HepG2 (cell line): ENCODE data around the gene HTATIP2. TPM values are rescaled to one million over a fixed set of nuclear protein-coding genes. Genes with fewer than 3 reads are reported as not detected.

Experiments used
- polyA plus RNA-seq, 8 experiments: library from polyadenylated mRNA; depleted of rRNA in 3 of 8; stranded (reverse) in 7 of 8; unstranded in 1 of 8; fragments of >200 nt; fragmentation: Illumina TruSeq in 4 of 8; extraction: Trizol in 4 of 8; gene quantifications; 2 replicates each; pipeline versions ENCODE4 v1.2.1 to v1.2.3, GENCODE V29; 2011 to 2016; ENCODE audit warnings: low read depth in 4 of 8, missing spikeins in 1 of 8, mixed read lengths in 1 of 8; ENCODE audit not compliant: insufficient read depth in 1 of 8
- total RNA-seq, 5 experiments: library from RNA; depleted of rRNA; stranded (reverse); fragments of >200 nt; fragmentation: Illumina TruSeq; extraction: Trizol; gene quantifications; 2 replicates each; pipeline ENCODE4 v1.2.3, GENCODE V29; 2016; ENCODE audit warnings: low read depth in 1 of 5
- TF ChIP-seq, protein P1 (sequence below): sonication (generic); formaldehyde crosslinking; IDR thresholded peaks from one replicate; pipeline ENCODE4 v1.5.1; 2020; ENCODE audit warnings: mild to moderate bottlenecking, missing genetic modification reagents; ENCODE audit errors: not compliant biosample characterization
- TF ChIP-seq, protein P2 (sequence below): sonication (generic); formaldehyde crosslinking; IDR thresholded peaks from 2 replicates; pipeline ENCODE4 v1.4.0; 2020; ENCODE audit warnings: missing genetic modification reagents

The HTATIP2 gene
- total and polyA plus RNA-seq, 2 of the 13 experiments (the other 11 are each of a cell fraction or from before 2014, with no cell fraction given), result not detected

DNA sequence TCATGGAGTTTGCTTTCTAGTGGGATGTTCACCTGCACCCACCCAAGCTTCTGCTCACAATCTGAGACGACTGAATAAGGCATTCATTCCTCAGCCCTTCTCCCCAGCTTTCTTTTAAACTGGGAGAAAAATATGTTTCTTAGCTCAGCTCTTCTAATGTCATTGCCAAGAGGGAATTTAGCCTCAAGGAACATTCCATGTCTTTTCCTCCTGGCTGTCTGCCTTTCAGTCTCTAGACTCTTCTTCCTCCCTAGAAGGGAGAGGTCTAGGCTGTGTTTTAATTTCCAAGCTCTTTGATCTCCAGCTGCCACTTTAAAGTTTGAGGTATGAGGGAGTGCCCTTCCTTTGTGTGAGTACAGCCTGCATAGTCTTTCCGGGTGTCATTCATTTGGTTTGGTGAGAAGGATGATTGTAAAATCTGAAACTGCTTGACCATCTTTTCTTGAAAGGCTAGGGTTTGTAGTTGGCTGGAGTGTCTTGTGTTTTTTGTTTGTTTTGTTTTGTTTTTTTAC, 11.7 kb upstream of the HTATIP2 start (continued):
- TF ChIP-seq, protein P1, sequence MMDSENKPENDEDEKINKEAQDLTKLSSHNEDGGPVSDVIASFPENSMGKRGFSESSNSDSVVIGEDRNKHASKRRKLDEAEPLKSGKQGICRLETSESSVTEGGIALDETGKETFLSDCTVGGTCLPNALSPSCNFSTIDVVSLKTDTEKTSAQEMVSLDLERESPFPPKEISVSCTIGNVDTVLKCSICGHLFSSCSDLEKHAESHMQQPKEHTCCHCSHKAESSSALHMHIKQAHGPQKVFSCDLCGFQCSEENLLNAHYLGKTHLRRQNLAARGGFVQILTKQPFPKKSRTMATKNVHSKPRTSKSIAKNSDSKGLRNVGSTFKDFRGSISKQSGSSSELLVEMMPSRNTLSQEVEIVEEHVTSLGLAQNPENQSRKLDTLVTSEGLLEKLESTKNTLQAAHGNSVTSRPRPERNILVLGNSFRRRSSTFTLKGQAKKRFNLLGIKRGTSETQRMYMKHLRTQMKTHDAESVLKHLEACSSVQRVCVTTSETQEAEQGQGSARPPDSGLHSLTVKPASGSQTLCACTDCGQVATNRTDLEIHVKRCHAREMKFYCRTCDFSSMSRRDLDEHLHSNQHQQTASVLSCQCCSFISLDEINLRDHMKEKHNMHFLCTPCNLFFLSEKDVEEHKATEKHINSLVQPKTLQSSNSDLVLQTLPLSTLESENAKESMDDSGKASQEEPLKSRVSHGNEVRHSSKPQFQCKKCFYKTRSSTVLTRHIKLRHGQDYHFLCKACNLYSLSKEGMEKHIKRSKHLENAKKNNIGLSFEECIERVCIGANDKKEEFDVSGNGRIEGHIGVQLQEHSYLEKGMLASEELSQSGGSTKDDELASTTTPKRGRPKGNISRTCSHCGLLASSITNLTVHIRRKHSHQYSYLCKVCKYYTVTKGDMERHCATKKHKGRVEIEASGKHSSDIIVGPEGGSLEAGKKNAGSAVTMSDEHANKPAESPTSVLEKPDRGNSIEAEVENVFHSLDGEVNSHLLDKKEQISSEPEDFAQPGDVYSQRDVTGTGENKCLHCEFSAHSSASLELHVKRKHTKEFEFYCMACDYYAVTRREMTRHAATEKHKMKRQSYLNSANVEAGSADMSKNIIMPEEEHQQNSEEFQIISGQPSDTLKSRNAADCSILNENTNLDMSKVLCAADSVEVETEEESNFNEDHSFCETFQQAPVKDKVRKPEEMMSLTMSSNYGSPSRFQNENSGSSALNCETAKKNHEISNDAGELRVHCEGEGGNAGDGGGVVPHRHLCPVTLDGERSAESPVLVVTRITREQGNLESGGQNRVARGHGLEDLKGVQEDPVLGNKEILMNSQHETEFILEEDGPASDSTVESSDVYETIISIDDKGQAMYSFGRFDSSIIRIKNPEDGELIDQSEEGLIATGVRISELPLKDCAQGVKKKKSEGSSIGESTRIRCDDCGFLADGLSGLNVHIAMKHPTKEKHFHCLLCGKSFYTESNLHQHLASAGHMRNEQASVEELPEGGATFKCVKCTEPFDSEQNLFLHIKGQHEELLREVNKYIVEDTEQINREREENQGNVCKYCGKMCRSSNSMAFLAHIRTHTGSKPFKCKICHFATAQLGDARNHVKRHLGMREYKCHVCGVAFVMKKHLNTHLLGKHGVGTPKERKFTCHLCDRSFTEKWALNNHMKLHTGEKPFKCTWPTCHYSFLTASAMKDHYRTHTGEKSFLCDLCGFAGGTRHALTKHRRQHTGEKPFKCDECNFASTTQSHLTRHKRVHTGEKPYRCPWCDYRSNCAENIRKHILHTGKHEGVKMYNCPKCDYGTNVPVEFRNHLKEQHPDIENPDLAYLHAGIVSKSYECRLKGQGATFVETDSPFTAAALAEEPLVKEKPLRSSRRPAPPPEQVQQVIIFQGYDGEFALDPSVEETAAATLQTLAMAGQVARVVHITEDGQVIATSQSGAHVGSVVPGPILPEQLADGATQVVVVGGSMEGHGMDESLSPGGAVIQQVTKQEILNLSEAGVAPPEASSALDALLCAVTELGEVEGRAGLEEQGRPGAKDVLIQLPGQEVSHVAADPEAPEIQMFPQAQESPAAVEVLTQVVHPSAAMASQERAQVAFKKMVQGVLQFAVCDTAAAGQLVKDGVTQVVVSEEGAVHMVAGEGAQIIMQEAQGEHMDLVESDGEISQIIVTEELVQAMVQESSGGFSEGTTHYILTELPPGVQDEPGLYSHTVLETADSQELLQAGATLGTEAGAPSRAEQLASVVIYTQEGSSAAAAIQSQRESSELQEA (CRISPR knock-in tag), result no peak
- TF ChIP-seq, protein P2, sequence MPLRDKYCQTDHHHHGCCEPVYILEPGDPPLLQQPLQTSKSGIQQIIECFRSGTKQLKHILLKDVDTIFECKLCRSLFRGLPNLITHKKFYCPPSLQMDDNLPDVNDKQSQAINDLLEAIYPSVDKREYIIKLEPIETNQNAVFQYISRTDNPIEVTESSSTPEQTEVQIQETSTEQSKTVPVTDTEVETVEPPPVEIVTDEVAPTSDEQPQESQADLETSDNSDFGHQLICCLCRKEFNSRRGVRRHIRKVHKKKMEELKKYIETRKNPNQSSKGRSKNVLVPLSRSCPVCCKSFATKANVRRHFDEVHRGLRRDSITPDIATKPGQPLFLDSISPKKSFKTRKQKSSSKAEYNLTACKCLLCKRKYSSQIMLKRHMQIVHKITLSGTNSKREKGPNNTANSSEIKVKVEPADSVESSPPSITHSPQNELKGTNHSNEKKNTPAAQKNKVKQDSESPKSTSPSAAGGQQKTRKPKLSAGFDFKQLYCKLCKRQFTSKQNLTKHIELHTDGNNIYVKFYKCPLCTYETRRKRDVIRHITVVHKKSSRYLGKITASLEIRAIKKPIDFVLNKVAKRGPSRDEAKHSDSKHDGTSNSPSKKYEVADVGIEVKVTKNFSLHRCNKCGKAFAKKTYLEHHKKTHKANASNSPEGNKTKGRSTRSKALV (CRISPR knock-in tag), result no peak
